HG02884 (cell line): ENCODE data around the gene VAMP4.
"Not testable (repeated sequence)": the region's sequence is repeated elsewhere in the genome, so short reads cannot be mapped to it uniquely, and the experiment has no call there.

Source experiments
- ATAC-seq: cut with Tn5 transposase; IDR thresholded peaks from one replicate; pipeline ENCODE4 v1.9.1; 2021; ENCODE audit warnings: mild to moderate bottlenecking, moderate library complexity; ENCODE audit not compliant: unreplicated experiment

Gene VAMP4

DNA sequence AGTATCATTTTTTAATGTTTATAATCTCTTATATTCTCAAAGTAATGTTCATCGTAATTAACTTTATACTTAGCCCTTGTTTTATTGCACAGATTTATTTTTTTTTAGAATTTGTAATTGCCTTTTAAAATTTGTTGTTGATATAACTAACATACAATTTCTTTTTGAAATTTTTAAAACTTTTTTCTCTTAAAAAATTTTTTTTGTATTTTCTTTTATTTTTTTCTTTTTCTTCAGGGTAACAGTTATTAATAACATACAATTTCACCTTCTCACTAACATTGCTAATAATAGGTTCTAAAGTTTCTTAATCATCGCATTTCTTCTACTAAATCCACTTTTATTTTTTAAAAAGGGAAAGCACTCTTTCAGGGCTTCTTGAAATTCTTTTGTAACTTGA lies 11.3 kb upstream of the VAMP4 start:
- ATAC-seq, result no peak

DNA sequence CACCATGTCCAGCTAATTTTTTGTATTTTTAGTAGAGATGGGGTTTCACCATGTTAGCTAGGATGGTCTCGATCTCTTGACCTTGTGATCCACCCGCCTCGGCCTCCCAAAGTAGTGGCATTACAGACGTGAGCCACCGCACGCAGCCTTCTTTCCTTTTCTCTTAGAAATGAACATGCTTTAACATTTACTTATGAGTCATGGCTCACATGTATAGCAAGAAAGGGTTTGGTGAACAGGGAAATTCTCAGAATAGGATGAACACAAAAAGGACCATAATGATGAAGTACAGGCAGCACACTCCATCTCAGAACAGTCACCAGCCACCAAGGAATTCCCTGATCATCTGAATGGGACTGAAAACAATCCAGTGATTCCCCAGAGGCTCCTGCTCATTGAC lies 9.4 kb upstream of the VAMP4 start:
- ATAC-seq, result no peak

DNA sequence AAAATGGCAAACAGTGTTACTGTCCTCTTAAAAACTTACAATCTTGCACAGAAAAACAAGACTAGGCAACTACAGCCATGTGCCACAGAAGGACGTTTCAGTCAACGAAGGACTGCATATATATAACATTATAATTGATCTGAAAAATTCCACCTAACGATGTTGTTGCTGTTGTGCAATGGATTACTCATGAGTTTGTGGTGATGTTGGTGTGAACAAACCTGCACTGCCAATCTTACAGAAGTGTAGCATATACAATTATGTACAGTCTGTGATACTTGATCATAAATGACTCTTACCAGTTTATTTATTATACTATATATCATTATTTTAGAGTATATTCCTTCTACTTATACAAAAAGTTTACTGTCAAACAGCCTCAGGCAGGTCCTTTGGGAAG lies 6.8 kb upstream of the VAMP4 start:
- ATAC-seq, result no peak

DNA sequence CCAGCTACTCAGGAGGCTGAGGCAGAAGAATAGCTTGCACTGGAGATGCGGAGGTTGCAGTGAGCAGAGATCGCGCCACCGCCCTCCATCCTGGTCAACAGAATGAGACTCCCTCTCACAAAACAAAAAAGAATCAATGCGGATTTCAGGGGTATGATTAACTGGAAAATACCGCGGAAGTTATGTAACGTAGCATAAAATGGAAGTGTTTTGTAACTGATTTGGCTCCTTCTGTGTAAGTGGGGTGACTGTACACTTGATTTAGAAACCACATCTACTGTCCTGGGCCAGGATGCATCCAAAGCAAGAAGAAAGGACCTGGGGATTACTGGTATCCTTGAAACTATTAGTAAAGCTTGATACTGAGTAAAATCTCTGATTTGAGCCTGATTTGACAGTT lies 3.1 kb upstream of the VAMP4 start:
- ATAC-seq, result no peak

DNA sequence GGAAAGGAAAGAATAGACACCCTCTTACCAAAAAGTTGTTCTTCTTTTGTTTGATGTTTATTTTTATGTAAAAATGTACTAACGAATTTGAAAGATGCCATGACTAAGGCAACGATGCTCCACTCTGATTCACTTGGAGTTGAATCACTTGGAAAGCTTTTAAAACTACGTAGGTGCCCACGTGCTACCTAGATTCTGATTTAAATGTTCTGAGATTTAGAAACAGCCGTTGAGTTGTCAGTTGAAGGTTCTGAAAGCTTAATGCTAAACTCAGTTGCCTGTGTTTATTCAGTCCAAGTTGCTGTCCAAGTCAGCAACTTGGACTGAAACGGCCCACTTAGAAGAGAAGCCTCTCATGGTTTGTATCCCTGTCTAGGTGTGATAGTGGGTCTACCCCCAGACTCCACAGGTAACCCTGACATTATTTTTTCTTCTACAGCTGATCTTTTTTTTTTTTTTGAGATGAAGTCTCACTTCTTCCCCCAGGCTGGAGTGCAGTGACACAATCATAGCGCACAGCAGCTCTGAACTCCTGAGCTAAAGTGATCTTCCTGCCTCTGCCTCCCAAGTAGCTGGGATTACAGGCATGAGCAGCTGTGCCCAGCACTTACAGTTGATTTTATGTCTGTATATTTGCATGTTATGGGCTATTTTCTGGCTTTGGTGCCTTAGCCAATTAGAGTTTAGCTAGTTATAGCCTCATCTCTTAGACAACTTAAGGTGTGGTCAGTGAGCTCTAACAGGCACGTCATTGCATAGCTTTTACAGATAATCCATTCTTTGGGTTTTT lies 1.4 kb upstream of the VAMP4 start:
- no peak for ATAC-seq

DNA sequence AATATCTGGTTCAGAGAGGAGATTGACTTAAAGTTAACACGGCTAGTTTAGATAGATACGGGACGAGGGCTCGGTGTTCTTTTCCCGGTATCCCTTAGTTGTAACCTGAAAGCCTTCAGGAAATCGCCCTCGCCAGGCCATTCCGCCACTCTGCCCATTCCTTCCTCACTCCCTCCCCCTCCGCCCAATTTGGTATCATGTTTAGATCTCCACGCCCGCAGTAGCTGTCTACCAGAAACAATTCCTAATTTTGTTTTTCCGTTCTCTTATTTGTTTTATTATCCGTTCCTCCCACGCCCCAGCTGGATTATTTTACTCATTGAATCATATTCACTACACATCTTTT lies 685 bp upstream of the VAMP4 start:
- ATAC-seq, result peak; percentile 3

DNA sequence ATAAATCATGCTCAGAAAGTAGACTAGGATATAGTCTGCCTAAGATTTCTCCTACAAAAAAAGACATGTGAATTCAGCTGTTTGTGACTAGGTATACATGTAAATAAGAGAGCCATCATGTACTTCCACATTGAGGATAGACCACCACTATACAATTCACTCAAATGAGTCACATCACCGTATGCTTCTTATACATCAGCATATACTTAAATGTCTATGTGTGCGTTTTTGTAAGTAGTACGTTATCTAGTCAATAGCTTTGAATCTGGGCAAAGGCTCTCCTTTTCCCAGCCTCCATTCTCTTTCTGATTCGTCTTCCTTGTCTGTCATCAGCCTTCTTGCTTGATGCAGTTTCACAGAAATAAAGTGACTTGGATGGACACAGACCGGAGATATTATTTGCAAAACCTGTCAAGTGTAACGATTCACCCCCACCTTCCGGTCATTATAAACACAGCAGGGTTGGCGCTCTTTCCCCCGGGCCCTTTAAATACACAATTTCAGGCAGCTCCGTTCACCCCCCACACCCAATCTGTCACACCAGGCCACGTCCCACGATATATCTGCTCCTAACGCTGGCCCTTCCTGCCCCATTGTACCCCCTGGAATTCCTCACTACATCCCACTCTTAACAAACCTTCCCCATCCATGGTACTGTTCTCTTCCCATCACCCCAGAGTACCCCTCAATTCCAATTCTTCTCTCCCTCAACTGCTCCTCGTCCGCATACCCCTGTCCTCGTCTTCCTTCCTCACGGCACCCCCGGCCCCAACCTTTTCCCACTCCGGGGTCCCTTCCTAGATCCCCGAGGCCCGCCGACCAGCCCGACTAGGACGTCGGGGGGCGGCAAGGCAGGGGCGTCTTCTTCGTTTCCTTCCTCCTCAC lies 636 bp downstream of the VAMP4 start:
- ATAC-seq, result peak; percentile 32

DNA sequence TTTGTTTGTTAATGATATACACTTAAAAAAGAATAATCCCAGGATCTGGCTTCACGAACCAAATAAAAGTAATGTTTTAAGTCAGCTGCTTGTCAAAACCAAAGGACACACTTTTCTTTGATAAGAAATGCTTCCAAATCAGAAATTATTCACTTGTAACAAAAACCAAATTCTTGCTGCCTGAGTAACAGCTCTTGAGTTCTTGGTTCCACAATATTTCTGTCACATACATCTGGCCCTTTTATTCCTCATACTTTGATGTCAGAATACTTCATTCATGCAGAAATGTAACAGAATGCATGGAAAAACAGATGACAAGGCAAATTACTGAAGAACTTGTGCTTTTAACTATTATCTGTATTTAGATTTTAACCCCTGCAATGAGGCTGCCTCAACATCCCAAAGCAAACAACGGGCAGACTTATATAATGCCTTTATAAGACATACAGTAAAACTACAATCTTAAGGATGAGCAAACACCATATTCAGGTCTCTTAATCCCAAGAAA lies 1.5 kb downstream of the VAMP4 start:
- ATAC-seq, result no peak

DNA sequence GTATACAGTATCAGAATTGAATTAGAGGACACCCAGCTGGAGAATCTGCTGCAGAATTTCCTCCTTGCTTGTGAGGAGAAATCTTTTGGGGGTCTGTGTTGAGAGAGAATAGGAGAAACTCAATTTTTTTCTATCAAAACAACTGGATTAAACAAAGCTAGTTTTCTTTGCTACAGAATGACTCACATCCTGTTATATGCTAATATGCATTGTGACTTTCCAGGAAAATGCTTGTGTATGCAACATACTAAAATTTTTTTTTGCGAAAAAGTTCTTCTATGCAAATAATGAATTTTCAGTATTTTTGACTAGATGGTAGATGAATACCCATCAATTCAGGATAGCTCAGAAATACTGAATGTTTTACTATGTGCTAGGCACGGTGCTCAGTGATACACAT lies 2.2 kb downstream of the VAMP4 start:
- no peak for ATAC-seq

DNA sequence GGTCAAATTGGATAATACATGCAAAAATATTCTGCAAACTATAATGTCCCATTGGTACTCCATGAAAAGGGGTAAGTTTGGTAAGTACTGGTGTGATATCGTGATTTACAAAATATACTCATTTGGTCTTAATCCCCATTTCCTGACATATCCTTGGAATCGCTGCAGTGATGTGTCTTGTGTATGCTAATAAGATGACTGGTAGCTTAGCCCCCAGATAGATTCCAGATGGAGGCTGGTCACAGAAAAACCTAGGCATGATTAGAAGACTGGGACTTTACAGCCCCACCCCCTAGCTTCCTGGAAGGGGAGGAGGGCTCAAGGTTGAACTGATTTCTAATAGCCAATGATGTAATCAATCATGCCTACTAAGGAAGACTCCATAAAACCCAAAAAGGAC lies 3.0 kb downstream of the VAMP4 start:
- ATAC-seq, result no peak

DNA sequence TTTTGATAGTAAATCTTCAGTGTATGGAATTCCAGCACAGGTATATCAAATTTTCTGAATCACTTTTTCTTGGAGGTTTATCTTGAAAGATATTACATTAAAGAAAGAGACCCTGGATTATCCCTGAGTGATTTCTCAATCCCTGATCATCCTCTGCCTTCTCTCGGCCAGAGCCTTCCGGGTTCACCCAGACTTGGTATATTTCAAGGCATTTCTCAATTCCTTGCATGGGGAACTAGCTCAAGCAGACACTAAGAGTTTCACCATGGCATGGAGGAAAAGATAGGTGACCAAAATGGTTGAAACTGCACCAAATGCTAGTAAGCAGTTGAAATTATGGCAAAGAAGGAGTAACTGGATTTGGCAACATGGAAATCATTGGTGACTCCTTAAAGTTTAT lies 5.7 kb downstream of the VAMP4 start:
- ATAC-seq, result no peak

DNA sequence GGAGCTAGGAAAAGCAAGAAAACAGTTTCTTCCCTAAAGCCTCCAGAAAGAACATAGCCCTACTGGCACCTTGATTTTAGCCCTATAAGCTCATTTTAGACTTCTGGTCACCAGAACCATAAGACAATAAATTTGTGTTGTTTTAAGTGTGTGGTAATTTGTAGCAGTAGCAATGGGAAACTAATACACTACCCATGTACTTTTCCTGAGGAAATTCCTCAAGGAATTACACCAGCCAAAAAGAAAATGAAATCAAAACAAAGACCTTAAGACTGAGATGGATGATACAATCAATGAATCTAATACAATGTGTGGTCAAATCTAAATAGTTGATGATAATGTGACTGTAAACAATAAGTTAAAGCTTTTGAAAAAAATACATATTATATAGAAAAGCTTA lies 11.8 kb downstream of the VAMP4 start:
- no peak for ATAC-seq

DNA sequence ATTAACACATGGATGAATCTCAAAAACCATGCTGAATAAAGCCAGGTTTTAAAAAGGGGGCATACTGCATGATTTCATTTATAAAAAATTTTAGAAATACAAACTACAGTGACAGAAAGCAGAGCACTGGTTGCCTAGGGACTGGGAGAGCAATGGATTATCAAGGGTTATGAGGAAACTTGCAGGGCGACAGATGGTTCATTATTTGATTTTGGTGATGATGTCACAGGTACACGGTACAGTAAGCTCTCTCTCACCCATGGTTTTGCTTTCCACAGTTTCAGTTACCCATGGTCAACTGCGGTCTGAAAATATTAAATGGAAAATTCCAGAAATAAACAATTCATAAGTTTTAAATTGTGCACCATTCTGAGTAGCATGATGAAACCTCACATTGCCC lies 14.1 kb downstream of the VAMP4 start:
- ATAC-seq, result no peak

DNA sequence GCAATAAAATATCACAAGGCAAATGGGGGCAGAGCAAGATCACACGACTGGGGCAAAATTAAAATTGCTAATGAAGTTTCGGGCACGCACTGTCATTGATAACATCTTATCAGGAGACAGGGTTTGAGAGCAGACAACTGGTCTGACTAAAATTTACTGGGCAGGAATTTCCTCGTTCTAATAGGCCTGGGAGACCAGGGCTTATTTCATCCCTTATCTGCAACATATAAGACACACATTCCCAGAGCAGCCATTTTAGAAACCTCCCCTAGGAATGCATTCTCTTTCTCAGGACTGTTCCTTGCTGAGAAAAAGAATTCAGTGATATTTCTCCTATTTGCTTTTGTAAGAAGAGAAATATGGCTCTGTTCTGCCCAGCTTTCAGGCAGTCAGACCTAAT lies 18.7 kb downstream of the VAMP4 start:
- ATAC-seq, result not testable (repeated sequence)

DNA sequence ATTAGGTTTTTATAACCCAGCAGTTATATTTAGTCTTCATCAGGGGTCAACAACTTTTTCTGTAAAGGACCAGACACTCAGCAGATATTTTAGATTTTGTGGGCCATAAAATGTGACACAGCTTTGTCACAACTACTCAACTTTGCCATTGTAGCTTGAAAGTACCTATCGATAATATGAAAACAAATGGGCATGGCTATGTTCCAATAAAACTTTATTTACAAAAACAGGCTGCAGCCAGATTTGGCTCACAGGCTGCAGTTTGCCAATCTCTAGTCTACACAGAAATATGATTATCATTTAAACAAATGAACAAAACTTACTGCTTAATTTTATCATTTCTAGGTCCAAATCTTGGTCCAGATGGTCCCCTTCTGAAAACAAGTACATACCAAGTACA lies 23.0 kb downstream of the VAMP4 start:
- no peak for ATAC-seq

DNA sequence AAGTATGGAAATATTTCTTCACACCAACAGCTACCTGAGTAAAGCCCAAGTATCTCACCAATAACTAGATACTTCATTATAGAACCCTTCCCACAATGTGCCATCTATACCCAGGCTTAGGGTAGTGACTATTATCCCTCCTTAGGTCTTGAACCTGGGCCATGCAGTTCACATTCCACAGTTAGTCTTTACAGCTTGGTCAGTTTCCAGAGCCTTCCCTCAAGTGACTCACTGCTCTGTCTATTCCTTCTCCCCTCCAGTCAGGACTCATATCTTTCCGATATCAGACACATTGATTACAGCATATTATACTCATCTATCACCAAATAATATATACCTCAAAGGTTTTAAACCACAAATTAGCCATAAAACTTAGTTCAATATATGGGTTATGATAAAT lies 23.6 kb downstream of the VAMP4 start:
- ATAC-seq, result no peak

DNA sequence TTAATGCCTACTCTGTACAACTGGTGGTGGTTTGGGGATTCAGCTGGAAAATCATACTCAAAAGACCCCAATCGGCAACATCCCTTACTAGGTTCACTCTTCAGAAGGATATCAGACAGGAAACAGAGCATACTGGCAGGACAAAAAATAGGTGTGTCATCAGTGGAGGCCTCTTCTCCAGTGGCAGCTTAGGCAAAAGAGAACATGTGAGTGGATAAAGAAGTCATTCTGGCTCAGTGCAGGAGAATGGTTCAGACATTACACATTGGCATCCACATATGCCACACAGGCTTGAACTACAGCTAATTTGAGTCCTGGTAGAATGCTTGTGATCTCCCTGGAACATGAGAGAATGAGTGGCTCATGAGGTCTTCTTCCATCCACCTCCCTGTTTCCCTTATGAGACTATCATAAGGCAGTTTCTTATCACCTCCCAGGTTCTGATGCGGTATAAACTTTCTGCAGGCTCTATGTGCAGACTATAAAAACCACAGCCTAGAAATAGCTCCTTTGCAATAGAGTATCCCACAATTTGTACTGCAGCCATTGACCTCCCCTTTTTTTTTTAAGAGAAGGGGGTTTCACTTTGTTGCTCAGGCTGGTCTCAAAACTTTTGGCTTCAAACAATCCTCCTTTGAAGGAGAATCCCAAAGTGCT lies 24.7 kb downstream of the VAMP4 start:
- no peak for ATAC-seq

DNA sequence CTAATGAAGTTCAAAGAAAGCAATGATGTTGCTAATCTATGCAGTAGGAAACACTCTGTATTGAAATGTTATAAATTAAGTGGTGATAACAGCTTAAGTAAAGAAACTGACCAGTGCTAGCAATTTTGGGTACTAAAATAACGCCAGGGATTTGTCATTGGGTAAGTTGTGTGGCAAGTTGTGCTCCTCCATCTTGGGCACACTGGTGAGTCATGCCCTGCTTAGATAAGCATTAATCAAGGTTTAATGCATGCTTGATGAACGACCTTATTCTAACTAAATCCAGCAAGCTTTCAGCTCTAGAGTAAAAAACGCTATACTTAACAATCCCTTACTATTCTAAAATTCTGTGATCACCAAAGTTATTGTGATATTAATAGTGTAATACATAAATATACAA lies 25.2 kb downstream of the VAMP4 start:
- ATAC-seq, result no peak

DNA sequence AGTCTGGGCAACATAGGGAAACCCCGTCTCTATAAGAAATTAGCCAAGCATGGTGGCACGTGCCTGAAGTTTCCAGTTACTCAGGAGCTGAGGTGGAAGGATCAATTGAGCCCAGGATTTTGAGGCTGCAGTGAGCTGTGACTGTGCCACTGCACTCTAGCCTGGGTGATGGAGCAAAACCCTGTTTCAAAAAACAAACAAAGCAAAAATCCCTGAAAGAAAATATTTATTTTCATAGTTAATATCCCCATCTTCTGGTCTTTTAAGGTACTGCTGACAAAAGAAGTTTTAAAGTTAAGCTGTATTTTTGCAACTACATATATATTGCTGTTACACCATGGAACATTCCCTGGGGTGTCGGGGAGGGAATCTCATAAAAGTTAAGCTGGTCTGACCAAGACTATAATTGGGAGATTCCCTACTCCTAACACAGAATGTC lies 26.0 kb downstream of the VAMP4 start:
- ATAC-seq, result no peak

DNA sequence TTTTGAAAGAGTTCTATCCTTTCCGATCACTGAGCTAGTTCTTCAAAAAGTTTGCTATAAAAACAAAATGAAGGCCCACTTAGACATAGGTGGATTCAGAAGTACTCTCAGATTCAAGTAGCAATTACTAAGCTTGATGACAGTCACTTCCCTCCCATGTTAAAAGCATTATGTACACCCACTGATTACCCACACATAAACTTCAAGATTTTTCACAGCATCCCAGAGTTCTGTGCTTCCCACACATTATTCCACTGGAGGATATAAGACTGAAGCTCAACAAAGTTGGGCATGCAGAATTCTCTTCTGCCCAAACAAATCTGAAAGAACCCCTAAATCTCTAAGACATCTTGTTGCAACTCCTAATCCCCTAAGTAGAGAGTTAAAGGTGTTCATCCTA lies 29.5 kb downstream of the VAMP4 start:
- no peak for ATAC-seq

DNA sequence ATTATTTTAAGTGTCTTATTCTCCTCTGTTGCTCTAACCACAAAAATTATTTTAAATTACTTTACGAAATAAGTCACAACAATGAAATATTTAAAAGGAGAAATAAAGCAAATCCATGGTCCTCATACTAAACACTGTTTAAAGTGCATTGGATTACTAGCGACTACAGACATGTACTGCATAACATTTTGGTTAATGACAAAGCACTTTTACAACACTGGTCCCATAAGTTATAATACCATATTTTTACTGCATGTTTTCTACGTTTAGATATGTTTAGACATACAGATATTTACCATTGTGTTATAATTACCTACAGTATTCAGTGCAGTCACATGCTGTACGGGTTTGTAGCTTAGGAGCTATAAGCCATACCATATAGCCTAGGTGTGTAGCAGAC lies 30.2 kb downstream of the VAMP4 start:
- no peak for ATAC-seq

DNA sequence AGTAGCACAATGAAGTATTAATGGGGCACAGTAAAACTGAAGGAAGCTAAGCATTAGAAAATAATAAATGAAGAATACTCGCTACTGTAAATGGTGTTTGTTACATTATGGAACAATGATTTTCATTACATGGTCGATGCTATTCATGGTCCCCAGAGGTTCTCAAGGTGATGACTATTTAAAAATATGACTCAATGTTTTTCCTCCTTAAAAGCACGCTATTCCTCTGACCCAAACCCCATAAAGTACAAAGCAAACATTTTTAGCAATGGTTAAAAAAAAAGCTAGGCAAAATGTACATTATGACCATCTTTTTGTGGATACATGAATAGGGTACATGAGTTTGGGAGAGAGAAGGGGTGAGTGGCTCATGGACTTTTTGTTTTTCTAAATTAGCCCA lies 34.3 kb downstream of the VAMP4 start:
- ATAC-seq, result no peak
